ENCODE measurements around the gene PEX14.

PEX14 gene

DNA sequence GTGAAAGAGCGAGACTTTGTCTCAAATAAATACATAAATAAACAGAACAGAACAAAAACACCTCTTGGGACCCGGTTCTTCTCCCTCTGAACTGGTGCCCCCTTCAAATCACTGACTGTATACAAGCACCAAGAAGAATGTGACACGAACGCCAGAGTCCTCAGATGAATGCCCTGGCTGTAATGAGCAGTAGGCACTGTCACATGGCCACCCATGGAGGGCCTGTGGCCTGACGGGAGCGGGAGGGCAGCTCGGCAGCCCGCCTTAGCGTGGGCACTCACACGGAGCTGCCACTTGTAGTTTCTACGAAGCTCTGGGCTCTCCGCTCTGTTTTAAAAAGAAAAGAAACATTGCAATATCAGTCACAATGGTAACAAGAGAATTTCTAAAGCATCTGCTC lies 146.0 kb downstream of the PEX14 start:
- no peak for DNase-seq (ENCODE audit: low spot score)

DNA sequence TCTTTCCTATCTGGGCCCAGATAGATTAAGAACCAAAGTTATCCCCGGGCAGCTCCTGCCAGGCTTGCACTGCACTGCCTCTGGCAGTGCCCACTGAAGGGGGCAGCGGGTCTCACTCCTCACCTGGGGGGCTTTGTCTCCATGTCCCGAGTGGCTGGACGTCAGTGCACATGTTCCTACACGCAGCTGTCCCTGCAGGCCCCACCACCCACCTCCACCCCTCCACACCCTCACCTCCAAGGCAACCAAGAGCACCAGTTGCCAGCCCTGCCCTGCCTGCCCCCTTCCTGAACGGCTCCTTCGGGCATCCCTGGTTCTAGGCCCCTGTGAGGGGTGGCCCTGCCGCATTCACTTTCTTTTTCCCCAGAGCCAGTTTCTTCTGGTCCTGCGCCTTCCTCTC lies 147.2 kb downstream of the PEX14 start:
- no peak for DNase-seq (ENCODE audit: low spot score)

DNA sequence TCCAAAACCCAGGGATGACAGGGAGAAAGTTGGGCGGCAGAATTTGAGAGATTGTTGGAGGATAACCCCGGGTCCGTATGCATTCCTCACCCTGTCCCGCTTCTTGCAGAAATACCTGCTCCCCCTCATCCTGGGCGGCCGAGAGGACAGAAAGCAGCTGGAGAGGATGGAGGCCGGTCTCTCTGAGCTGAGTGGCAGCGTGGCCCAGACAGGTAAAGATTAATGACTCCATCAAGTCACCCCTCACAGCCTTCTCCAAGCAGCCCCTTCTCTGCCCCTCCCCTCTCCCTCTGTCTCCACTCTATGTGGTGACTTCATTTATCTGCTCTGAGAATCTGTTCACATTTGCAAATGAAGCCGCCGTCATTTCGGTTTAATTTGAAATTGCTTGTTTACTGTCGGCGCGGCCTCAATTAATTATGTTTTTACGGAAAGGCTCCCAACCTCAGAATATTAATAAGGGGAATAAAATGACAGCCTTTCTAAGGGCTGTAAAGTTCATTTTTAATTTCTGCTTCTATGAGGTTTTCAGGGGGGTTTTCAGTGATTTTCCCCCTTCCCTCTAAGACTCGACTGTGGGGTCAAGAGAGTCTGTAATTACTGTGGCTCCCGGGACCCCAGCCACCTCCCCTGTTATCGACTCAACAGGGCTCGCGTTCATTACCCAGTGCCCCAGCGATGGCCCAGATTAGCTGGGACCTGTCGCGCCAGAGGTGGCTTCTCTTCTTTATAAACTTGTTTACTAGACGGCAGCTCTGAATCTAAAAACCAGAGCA lies 148.3 kb downstream of the PEX14 start:
- no peak for DNase-seq (ENCODE audit: low spot score)

DNA sequence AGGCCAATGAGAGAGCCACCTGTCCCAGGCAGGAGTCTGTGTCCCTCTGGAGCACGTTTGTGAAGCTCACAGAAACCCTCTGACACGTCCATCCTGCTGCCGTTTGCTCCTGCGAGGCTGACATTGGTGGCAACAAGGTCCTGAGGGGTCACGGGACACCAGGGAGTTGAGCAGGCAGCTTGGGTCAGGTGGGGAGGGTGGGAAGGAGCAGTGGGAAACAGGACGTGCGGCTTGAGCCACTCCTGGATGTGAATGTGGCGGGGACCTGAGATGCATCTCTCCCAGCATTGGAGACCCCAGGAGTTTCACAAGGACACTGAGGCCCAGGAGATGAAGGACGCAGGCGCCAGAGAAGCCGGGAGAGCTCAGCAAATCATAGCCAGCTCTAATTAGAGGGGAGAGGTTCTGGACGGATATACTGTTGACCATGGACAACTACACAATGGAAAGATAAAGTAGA lies 149.0 kb downstream of the PEX14 start:
- no peak for DNase-seq (ENCODE audit: low spot score)

DNA sequence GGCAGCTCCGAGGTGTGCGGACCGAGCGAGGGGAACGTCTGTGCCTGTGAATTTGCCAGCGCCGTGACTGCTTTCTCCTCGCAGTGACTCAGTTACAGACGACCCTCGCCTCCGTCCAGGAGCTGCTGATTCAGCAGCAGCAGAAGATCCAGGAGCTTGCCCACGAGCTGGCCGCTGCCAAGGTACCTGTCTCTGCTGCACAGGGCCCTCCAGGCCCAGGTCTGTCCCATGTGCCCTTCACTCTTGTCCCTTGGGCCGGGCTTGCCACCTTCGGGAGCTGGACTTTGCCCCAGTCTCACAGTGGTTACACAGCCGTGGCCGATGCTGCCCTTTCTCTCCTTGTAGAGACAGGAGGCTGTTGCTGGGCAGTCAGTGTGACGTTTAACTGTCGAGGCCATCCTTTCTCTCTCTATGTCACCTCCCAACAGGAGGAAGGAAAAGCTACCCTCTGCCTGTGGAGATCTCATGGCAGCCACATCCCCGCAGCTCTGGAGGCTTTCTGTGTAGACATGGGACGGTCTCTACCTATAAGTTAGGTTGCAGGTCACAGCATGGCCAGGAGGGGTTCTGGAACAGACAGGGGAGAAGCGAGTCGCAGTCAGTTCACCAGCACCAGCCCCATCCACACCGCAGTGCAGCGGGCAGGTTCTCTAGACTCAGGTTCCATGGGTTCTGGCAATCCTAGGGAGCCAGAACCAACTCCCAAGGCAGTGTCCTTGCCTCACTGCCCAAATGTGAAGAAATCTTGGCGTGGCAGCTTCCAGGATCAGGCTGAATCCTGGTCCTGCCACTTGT lies 149.7 kb downstream of the PEX14 start:
- no peak for DNase-seq (ENCODE audit: low spot score)

GRCh38 chr1:10625076-10625475 lies 150.3 kb downstream of the PEX14 start:
- no peak for DNase-seq (ENCODE audit: low spot score)

DNA sequence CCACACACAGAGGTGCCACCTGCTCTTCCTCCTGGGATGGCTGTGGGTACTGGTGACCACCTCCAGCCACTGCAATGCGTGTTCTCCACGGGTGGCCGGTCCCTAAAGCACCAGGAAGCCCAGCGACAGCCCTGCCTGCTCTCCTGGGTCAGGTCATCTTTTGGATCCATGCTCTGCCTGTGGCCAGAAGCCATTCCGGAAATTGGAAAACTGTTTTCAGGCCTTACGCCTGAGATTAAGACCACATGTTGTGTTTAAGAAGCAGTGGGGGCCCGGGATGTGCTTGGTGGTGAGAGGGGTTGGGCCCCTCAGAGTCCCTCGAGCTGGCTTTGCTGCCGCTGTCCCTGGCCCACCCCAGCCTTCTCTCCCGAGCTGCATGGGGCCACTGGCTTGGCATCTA lies 150.8 kb downstream of the PEX14 start:
- DNase-seq (ENCODE audit: low spot score): no peak

DNA sequence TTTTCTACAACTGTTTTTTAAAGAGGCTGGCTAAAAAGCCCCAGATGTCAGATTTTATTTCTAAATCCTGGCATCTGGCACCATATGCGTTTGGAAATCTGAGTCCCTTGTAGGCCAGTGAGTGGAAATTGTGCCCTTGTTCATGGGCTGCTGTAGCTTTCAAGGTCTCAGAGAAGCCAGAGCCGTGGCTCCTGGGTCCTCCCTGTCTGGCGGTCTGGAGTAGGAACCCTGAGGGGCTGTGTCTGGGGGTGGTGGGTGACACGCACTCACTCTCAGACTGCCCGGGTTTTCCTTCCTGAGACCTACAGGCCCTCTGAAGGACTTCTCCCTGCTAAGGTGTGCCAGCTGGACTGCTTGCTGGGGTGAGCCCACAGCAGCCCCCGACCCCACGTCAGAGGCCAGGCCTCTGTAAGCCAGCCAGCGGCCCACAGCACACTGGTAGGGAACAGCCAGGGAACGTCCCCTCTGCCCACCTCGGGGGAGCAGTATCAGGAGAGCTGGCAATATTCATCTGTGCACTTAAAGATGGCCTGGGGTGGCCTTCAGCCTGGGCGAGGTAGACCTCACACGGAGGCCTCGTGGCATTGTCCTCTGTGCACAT lies 151.5 kb downstream of the PEX14 start:
- DNase-seq (ENCODE audit: low spot score): no peak

DNA sequence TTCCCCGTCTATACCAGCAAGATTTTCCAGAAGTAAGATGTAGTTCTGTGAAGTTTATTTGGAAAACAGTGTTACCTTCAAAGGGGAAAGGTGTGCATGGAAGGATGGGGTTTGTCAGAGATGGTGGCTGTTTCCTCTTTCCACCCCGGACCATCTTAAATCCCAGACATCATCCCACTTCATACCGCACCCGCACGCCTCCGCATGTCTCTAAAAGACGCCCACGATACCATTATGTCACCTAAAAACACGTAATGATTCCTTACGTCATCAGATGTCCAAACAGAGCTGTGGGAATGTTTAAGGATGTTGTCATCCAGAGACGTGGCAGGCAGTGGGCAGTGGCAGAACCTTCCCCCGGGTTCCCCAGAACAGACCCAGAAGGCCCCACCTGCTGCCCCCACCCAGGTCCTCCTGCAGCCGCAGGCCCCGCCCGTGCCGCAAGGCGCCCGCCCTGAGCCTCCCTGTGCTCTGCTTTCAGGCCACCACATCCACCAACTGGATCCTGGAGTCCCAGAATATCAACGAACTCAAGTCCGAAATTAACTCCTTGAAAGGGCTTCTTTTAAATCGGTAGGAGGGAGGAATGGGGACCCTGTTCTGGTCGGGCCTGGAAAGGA lies 152.2 kb downstream of the PEX14 start:
- DNase-seq (ENCODE audit: low spot score): no peak

- no peak for DNase-seq (ENCODE audit: low spot score)
Measured at GRCh38 chr1:10628685-10629084, 153.9 kb downstream of the PEX14 start.

DNA sequence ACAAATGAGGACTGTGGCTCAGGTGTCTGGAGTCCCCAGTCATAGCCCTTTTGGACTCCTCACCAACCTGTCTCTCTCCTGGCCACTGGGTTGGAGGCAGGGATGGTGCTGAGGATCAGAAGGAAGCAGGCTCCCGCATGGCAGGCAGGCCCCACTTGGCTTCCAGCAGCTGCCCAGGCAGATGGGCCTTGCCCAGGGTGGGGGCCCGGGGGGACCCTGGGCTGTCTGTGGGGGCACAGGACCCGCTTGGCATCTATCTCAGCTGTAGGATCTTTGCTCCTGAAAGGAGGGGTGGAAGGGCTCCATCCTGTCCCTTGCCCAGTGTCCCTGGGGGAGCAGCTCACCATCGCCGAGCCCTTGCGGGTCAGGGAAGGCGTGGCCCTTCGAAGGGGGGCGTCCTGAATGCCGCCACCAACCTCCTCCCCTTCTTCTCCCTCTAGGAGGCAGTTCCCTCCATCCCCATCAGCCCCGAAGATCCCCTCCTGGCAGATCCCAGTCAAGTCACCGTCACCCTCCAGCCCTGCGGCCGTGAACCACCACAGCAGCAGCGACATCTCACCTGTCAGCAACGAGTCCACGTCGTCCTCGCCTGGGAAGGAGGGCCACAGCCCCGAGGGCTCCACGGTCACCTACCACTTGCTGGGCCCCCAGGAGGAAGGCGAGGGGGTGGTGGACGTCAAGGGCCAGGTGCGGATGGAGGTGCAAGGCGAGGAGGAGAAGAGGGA lies 154.5 kb downstream of the PEX14 start:
- DNase-seq (ENCODE audit: low spot score): no peak

DNA sequence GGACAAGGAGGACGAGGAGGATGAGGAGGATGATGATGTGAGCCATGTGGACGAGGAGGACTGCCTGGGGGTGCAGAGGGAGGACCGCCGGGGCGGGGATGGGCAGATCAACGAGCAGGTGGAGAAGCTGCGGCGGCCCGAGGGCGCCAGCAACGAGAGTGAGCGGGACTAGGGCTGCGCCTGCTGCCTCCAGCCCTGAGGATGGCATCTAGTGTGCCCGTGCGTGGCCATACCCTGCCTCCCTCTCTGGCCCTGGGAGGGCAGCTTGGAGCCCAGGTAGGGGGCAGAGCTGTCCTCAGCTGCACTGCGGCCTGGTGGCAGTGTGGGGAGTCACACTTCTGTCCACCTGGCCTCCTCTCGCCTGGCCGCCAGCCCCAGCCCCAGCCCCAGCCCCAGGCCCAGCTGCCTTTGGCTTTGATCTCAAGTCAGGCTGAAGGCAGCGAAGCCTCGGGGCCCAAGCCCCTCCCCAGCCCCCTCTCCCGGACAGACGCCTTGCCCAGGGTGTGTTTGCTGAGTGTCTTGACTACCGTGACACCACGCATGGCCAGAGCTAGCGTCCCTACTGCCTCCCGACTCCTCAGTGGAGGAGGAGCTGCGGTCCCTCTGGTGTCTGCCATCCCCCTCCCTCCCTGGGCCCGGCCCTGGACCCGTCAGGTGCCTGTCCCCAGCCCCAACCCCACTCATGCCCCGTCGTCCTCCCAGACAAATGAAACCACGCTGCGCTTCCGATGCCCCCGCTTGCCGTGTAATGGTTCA lies 155.2 kb downstream of the PEX14 start:
- DNase-seq (ENCODE audit: low spot score): peak; percentile 79

DNA sequence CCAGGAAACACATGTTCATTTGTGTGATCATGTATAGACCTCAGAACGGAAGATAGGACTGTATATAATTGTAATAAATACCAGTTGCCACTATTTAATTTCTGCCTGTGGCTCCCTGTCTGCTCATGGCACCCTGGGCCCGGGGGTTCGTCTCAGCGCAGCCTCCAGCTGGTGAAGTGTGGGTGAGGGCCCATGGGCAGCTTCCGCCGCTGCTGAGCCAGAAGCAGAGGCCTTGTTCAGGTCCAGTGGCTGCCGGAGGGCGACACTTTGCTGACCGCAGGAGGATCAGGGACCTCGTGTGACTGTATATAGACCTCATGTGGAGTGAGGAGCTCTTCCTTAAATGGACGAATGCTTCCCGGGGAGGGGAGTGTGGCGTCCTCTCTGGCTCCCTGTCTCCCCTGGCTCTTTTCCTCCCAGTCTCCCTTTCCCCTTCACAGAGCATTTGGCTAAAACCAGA lies 155.9 kb downstream of the PEX14 start:
- DNase-seq (ENCODE audit: low spot score): no peak

DNA sequence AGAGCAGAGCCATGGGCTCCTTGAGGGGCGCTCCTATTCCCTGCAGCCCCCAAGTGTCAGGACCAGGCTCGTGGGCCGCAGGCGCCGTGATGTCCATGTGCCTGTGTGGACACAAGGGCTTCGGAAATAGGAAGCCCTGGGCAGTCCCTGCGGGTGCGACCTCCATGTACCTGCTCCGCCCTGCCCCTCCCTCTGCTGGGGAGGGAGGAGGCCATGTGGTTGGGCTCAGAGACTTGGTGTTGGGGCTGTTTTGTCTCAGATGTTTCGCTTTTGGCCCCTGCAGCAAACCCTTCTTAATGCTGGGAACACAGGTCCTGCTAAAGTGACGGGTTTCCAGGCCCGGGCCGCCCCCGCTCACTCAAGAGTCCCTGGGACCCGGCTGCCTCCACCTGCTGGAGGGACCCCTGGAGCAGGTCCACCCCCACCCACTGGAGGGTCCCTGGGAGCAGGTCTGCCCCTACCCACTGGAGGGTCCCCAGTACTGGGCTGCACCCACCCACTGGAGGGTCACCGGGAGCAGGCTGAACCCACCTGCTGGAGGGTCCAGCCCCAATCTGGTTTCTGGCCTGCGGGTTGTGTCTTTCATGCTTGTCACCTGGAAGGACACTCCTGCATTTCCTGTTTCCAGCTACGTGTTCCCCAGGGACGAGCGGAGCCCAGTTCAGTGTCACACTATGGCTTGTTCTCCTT lies 156.5 kb downstream of the PEX14 start:
- no peak for DNase-seq (ENCODE audit: low spot score)

DNA sequence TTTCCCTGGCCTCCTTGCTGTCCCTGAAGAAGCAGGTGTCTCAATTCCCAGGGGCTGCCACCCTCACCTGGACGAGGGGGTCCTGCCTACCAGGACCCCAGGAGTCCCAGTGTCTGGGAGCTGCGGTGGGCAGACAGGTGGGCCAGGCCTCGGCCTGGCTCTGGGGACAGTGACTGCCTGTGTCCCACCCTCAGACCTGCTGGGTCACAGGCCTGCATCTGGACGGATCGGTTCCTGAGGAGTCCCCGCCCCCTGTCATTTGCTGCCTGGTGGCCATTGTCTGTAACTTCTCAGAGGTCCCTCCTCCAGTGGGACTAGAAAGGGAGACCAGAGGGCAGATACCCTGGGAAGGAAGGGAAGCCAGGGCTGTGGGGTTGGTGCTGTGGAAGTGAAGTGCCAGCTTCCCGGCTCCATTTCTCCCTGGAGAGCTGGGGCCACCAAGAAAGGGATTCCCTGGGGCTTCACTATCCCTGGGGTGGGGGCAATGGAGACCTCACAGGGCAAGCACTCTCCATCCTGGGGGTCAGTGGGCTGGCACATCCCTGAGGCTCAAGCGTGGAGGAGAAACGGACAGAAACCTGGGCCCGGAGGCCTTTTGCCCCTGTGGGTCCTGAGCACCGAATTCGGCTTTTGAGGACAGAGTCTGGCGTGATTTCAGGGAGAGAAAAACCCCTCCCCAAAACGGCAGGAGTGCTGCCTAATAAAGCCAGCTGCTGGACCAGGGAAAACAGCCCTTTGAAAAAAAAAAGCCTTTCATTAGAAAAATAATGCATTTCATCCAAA lies 157.3 kb downstream of the PEX14 start:
- DNase-seq (ENCODE audit: low spot score): no peak

DNA sequence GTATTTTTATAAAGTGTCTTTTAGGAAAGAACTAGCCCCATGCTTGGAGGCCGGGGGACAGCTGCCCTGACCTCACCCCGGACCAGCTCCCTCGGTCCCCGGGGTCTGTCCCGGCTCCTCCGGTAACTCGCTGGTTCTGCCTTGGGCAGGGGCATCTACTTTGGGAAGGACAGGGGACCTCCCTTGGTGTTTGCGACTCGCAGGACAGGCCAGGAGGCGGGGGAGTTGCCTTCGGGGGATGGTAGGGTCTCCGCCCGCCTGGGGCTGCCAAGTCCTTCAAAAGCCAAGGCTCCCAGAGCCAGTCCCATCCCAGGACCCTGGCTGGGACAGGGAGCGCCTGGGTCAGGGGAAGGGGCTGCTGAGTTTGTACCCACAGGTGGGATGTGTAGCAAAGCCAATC lies 157.9 kb downstream of the PEX14 start:
- DNase-seq (ENCODE audit: low spot score): no peak

- no peak for DNase-seq (ENCODE audit: low spot score)
Measured at GRCh38 chr1:10633416-10633815, 158.7 kb downstream of the PEX14 start.

- DNase-seq (ENCODE audit: low spot score): no peak
Measured at GRCh38 chr1:10634075-10634427, 159.3 kb downstream of the PEX14 start.

GRCh38 chr1:10634428-10635084 lies 159.8 kb downstream of the PEX14 start:
- DNase-seq (ENCODE audit: low spot score): peak; percentile 61
